Measurements from ENCODE around the gene GPR78. TPM values are rescaled to one million over a fixed set of nuclear protein-coding genes. Genes with fewer than 3 reads are reported as not detected.

GPR78 gene
- total and polyA plus RNA-seq, 2 of the 8 experiments (the other 6 are each of a cell fraction or from before 2014, with no cell fraction given) = 1.0 to 3.0 TPM

DNA sequence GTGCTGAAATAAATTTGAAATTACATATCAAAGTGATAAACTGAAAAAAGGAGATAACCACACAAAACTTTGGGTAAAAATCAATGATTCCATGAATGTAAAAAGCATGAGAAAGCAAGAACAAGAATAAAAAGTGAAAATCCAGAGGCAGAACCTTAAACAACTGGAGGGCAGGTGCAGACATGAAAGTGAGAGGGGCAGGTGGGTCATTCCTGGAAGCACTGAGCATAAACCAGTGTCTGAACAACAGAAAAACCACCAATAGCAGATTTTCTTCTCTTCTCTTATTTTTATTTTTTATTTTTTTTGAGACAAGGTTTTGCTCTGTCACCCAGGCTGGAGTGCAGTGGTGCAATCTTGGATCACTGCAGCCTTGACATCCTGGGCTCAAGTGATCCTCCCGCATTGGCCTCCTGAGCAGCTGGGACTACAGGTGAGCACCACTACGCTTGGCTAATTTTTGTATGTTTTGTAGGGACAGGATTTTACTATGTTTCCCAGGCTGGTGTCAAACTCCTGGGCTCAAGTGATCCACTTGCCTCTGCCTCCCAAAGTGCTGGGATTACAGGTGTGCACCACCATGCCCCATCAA is 46.8 kb upstream of the GPR78 start:
- 89% methylated on average over 2 of the region's 2 CpGs; no CpG with 5 or more reads in 1 of the 2 experiments for WGBS, 2 experiments (ENCODE audit: extremely low coverage in 1 of 2, insufficient coverage in 1 of 2, insufficient read length in 1 of 2, insufficient replicate concordance in 2 of 2, low coverage in 1 of 2, low lambda C conversion rate in 2 of 2, missing lambda C conversion rate in 1 of 2)
- no peak for FAIRE-seq
- H3K79me1 ChIP-seq (ENCODE audit: low read depth, low read length) = no peaks in the 10 kb centered on the region
- peak overlapping the region; percentile 97; the same call in 1 of the 2 replicates for H2BK12ac ChIP-seq (ENCODE audit: low read depth, low read length)
- H3K23me2 ChIP-seq (ENCODE audit: low read depth, low read length) = no peaks in the 10 kb centered on the region
- TF ChIP-seq USF2 (IDR thresholded peaks at IDR 0.05; ENCODE audit: low read length) = no peak
- no peak for TF ChIP-seq CTCF (IDR thresholded peaks at IDR 0.05; ENCODE audit: control extremely low read depth in 1 of 3, insufficient read depth in 1 of 3, low read depth in 1 of 3, low read length in 3 of 3)
- no peak for TF ChIP-seq CBX5 (IDR thresholded peaks at IDR 0.05; ENCODE audit: low read depth, low read length)
- TF ChIP-seq CEBPB (IDR thresholded peaks at IDR 0.05; ENCODE audit: low read depth, low read length) = no peak
- no peak for TF ChIP-seq SIN3A (conservative IDR thresholded peaks at IDR 0.05 in 1 of 2, IDR thresholded peaks at IDR 0.05 in 1 of 2; ENCODE audit: low read depth in 1 of 2, low read length in 2 of 2)
- no peak for TF ChIP-seq RNF2 (IDR thresholded peaks at IDR 0.05; ENCODE audit: borderline replicate concordance, low read depth, low read length, missing control alignments, poor library complexity, severe bottlenecking)
- no peak overlapping the region for H4K5ac ChIP-seq (ENCODE audit: insufficient read length, low read depth, low read length)
- no peaks in the 10 kb centered on the region for H3K79me2 ChIP-seq (ENCODE audit: control insufficient read depth in 1 of 2, insufficient read depth in 2 of 2, low read length in 2 of 2)
- H3K27ac ChIP-seq (ENCODE audit: low read depth, low read length) = peak overlapping the region; percentile 98
- DNase-seq (ENCODE audit: low read depth in 1 of 2, low spot score in 2 of 2) = no peak
- peak overlapping the region; percentile 98 for H2BK5ac ChIP-seq (ENCODE audit: low read depth, low read length)
- peaks cover 5 to 22% of the 10 kb centered on the region in 2 experiments for H3K9me3 ChIP-seq (ENCODE audit: insufficient read depth in 2 of 2, low read depth in 1 of 2, low read length in 1 of 2)
- peaks cover 4 to 20% (median 16%) of the 10 kb centered on the region in 4 experiments for H3K4me1 ChIP-seq (replicated peaks in 1 of 4; ENCODE audit: control insufficient read depth in 3 of 4, insufficient read depth in 4 of 4, low read length in 3 of 4)
- CTCF ChIA-PET (ENCODE audit: partially characterized antibody) = interaction anchor here (1.1 to 2.6 kb wide), 4 partner anchors 8 to 54 kb away, joined by 3 to 8 read pairs (median 3); no protein-coding TSS in a partner anchor
- peak overlapping the region; percentile 62 to 66; a peak in 2 of 4 replicates for H3K4me2 ChIP-seq (ENCODE audit: insufficient read depth in 1 of 2, low read depth in 2 of 2, low read length in 2 of 2)
- H4K20me1 ChIP-seq (replicated peaks in 1 of 2; ENCODE audit: control insufficient read depth in 1 of 2, insufficient read depth in 2 of 2, low read length in 2 of 2) = no peaks in the 10 kb centered on the region
- H3K4ac ChIP-seq (replicated peaks; ENCODE audit: insufficient read length, low read depth, low read length) = peak overlapping the region; percentile 83
- peak overlapping the region; percentile 98 for H3K18ac ChIP-seq (ENCODE audit: extremely low read depth, low read length)
- peak overlapping the region; percentile 71; the same call in 1 of the 2 replicates for H4K8ac ChIP-seq (ENCODE audit: extremely low read depth, insufficient read depth, low read length)
- POLR2A ChIA-PET (ENCODE audit: partially characterized antibody) = interaction anchor here (0.7 to 1.3 kb wide), 6 partner anchors 9 to 60 kb away, joined by 3 to 8 read pairs (median 4); no protein-coding TSS in a partner anchor
- H2BK15ac ChIP-seq (ENCODE audit: low read length) = no peak overlapping the region
- no peak overlapping the region for H3K23ac ChIP-seq (ENCODE audit: insufficient read length)
- no peaks in the 10 kb centered on the region for H3K36me3 ChIP-seq (ENCODE audit: control insufficient read depth in 2 of 4, insufficient read depth in 4 of 4, low read length in 3 of 4)
- peak overlapping the region; percentile 98 for H2BK120ac ChIP-seq (replicated peaks; ENCODE audit: low read depth, low read length)
- H4K91ac ChIP-seq (replicated peaks; ENCODE audit: insufficient read length, low read length) = peak overlapping the region; percentile 97
- peak overlapping the region; percentile 16 for H3K14ac ChIP-seq (ENCODE audit: insufficient read length)
- no peak overlapping the region for H3K56ac ChIP-seq (replicated peaks; ENCODE audit: insufficient read length, low read depth, low read length)
- H2BK20ac ChIP-seq (ENCODE audit: low read length) = peak overlapping the region; percentile 100
- H2AK5ac ChIP-seq (ENCODE audit: low read depth, low read length) = peak overlapping the region; percentile 92; the same call in 1 of the 2 replicates
- peak overlapping the region in 2 of 4 experiments; percentile 34 to 35; a peak in 1 of 8 replicates for H3K4me3 ChIP-seq (ENCODE audit: extremely low read depth in 1 of 4, insufficient read depth in 2 of 4, low read depth in 3 of 4, low read length in 4 of 4)
- no peaks in the 10 kb centered on the region; a peak in 1 of 7 replicates for H3K27me3 ChIP-seq (replicated peaks in 1 of 4; ENCODE audit: control insufficient read depth in 3 of 4, extremely low read depth in 1 of 4, insufficient read depth in 3 of 4, low read length in 3 of 4)
- H3K9ac ChIP-seq (replicated peaks in 1 of 4; ENCODE audit: extremely low read depth in 1 of 4, low read depth in 3 of 4, low read length in 3 of 4) = peak overlapping the region in 2 of 4 experiments; percentile 78 to 79; a peak in 2 of 7 replicates
- no peak overlapping the region for H2AFZ ChIP-seq (ENCODE audit: low read length)

All from H1 (cell line).